ENCODE data around the gene FAM78A. TPM values are rescaled to one million over a fixed set of nuclear protein-coding genes. Genes with fewer than 3 reads are reported as not detected.

Gene FAM78A, protein sequence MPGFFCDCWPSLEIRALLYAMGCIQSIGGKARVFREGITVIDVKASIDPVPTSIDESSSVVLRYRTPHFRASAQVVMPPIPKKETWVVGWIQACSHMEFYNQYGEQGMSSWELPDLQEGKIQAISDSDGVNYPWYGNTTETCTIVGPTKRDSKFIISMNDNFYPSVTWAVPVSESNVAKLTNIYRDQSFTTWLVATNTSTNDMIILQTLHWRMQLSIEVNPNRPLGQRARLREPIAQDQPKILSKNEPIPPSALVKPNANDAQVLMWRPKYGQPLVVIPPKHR
- total RNA-seq (2014; rRNA removed; shearing (Covaris generic)), result 0.72 and 1.1 TPM in 2 replicates
- polyA plus RNA-seq (2014; cell fraction: nucleus; rRNA removed), result 0.13 and 0.91 TPM in 2 replicates

DNA sequence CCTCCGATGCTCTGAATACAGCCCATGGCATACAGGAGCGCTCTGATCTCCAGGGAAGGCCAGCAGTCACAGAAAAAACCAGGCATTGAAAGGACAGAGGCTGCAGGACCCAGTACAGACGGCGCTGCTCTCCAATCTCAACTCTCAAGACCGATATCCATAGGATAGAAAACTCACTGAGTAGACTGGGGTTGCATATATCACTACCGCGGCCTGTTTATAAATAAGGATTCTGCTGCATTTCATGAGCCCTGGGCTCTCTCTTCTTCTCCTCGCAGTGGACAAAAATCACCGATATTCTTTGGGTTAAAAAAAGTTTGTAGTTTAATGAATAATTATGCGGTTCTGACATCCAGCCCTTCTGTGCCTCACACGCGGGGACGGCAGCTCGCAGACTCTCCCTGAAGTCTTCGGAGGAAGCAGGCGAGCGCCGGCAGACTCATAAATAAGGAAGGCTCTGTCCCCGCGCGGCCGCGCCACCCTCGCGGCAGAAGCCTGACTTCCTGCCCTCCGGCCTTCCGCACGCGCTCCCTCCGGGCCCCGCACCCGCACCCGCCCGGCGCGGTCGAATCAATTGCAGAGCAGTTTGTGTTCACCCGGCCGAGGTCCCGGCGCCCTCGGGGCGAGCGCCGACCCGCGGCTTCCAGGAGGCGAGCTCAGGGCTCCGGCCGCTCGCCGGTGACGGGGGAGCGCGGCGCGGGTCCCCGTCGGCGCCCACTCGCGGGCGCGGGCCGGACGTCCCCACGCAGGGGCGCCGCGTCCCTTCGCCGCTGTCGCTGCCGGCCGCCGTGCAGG lies at the start of gene FAM78A:
TSS of gene FAM78A (minus strand) at position 417 of the 795 bp plus-strand sequence. CDS start at position 86, 331 bp downstream.
- no peak for DNase-seq (ENCODE audit: extremely low read depth, low read depth)

DNA sequence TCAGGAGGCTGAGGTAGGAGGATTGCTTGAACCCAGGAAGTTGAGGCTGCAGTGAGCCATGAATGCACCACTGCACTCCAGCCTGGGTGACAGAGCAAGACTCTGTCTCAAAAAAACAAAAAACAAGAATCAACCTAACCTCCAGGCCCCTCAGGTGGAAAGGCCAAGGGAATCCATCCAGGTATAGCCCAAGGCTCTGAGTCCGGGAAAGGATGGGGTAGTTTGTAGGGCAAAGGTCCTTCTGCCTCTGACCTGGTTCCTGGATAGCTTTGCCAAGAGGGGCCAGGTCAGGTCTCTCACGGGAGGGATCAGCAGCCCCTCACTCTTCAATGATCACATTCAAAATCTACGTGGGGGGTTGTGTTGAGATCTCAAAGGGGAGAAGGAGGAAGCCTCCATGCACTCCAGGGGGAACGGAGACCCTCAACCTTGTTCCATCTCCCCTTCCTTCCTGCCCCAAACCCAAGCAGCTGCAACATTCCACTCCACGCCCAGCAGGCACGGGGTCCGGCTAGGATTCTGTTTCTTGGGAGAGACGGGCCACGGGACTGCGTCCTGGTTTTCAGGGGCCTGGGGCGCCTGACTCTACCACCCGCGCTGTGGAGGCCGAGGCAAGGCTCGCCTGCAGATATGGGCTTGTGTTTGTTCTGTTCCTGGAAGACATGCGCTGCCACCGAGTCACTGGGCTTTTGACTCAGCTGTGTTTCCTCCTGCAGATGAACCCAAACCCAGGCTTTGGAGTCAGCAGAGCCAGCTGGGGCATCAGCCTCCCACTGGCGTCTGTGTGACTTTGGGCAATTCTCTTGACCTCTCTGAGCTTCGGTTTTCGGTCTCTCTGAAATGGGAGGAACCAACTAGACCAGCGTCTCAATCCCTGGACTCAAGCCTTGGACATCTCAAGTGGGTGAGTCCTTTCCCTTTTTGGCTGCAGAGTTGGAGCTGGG lies 48.7 kb upstream of the FAM78A start:
- DNase-seq (ENCODE audit: extremely low read depth, low read depth), result no peak

DNA sequence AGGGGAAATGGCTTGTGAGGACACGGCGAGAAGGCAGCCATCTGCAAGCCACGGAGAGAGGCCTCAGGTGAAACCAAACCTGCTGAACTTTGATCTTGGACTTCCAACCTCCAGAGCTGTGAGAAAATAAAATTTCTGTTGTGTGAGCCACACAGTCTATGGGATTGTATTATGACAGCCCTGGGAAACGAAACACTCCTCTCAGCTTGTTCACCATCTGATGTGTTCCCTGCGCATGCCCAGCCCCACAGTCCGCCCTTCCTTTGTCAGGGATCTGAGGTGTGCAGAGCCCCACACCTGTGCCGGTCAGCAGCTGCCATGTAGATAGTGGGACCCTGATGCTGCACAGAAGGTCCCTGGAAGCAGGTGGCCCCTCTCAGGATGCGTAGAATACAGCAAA lies 47.3 kb upstream of the FAM78A start:
- DNase-seq (ENCODE audit: extremely low read depth, low read depth), result no peak

DNA sequence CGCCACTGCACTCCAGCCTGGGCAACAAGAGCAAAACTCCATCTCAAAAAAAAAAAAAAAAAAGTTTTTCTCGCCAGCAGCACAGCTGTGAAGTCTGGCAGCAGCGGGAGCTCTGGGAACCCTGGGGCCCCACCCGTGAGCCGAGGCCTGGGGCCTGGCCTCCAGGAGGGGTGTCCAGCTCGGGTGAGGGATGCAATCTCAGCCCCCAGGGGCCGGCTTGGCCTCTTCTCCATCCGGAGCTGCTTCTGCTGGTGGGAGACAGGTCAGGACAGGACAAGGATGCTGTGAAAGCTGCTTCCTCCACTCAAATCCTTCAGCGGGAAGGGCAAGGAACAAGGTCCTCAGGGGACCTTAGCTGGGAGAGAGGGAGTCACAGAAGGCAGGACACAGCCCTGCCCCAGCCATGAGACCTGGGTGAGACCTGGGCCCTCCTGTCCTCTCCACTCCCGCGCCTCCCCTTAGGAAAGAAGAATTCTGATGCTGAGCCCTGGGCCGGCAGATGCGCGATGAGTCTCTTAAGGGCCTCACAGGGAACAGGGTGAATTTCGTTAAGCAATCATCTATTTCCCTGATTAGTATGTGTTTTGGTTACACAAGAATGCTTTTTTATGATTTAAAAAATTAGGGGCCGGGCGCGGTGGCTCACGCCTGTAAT lies 43.8 kb upstream of the FAM78A start:
- DNase-seq (ENCODE audit: extremely low read depth, low read depth), result no peak

DNA sequence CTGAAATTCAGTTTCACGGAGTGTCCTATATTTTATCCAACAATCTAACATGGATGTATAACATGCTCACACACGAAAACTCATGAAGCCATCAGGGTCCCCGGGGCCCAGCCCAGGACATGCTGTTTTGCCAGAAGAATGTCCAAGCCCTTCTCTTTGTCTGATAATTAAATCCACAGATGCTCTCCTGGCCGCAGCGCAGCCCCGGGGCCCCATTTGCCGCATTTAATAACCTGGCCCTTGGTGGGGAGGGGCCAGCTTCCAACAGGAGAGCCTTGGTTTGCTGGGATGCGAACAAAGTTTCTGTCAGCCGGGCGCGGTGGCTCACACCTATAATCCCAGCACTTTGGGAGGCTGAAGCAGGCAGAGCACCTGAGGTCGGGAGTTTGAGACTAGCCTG lies 43.2 kb upstream of the FAM78A start:
- DNase-seq (ENCODE audit: extremely low read depth, low read depth), result no peak

DNA sequence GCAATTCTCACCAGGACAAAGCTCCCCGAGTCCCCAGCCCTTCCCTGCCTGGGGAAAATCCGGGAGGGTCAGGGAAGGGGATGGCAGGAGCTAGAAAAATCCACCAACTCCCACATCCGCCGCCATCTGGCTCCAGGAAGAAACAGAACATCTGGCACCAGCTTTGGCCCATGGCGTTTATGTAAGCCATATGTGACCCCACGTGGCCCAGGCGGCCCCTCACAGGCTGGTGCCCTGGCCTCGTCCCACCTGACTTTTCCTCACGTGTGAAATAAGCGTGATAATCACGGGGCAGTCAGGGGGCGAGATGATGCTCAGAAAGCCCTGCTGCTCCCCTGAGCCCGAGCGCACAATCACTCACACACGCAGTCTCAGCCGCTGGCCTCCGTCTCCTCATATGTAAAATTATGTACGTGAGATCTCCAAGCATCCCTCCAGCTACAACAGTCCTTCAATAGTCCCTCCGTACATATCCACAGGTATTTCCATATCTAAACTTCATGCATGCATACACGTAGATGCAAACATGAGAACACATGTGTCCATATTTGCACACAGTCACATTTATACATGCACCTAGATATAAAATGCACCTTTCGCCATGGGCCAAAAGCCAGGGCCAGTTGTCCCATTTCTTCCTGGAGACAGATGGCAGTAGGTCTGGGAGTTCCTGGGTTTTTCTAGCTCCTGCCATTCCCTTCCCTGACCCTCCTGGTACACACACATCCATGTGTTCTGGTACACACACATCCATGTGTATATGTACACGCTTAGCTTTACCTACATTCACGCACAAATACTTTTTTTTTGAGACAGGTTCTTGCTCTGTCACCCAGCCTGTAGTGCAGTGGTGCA lies 42.1 kb upstream of the FAM78A start:
- DNase-seq (ENCODE audit: extremely low read depth, low read depth), result no peak

DNA sequence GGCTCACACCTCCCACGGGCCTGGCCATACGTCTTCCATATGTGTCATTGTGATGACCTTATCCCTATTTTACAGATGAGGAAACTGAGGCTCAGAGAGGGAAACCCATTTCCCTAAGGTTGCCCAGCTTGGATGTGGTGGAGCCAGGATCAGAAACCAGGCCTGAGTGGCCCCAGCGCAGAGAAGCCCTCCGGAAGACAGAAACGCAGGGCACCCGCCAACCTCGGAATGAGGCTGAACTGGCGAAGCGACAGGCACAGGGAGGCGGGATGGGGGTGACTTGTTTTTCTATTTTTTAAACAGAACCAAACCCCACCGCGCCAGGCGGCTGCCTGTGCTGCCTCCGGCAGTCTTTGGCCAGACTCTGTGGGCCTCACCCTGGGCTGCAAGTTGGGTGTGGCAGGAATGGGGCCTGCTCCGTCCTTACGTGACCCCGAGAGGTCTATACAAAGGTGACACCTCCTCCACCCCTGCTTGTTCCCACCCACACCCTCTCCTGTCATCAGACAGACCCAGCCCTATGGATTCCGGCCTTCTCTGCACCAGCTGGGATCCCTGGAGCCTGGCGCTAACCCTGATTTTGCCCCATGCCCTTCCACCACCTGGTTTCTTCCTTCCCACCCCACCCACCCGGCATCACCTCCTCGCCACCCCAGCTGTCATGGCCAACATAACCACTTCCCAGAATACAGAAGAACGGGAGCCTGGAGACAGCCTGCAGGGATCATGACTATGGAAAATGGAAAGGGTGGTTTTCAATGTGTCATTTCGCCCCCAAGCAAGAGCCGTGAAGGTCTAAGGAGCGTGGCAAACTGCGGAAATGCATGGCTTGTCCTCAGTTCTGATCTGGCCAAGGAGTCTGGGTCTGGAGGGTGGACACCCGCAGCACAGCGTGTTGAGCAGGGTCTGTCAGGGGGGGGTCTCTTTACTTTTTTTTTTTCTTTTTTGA lies 36.8 kb upstream of the FAM78A start:
- no peak for DNase-seq (ENCODE audit: extremely low read depth, low read depth)

DNA sequence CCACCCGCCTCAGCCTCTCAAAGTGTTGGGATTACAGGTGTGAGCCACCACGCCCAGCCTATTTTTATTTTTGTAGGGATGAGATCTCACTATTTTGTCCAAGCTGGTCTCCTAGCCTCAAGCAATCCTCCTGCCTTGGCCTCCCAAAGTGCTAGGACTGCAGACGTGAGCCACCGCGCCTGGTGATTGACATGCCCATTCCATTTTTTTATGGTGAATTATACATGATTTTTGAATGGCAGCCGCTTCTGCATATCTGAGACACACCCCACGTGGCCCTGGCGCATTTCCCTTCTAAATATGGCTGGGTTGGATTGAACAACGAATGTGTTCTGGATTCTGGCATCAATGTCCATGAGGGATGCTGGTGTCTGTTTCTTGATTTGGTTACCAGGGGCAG lies 35.9 kb upstream of the FAM78A start:
- DNase-seq (ENCODE audit: extremely low read depth, low read depth), result no peak

DNA sequence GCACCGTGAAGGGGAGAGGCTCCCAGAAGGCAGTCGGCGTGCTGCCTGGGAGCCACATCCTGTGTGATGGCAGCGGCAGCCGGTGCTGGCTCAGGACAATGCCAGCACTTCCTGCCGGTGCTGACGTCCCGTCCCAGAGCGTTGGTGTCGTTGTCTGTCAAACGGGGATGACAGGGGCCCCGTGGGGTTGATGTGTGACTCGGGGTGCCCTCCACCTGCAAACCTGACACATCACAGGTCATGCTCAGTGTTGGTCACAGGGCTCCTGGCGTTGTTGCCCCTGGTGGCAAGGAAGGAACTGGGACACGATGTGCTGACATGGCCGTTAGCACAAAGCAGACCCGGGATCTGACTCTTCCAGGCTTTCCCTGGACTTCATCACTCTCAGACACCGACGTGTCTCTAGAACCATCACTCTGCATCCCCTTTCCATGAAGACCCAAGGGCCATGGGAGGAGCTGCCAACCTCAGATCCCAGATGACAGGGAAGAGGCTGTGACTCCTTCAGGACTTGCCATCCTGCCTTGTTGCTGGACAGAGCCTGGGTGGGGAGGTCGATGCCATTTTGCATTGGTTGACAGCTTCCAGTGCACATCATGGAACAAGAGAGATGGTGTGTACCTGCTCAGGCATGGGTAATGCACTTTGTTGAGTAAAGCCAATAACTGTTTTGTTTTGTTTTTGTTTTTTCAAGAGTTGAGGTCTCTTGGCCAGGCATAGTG lies 34.7 kb upstream of the FAM78A start:
- DNase-seq (ENCODE audit: extremely low read depth, low read depth), result no peak

DNA sequence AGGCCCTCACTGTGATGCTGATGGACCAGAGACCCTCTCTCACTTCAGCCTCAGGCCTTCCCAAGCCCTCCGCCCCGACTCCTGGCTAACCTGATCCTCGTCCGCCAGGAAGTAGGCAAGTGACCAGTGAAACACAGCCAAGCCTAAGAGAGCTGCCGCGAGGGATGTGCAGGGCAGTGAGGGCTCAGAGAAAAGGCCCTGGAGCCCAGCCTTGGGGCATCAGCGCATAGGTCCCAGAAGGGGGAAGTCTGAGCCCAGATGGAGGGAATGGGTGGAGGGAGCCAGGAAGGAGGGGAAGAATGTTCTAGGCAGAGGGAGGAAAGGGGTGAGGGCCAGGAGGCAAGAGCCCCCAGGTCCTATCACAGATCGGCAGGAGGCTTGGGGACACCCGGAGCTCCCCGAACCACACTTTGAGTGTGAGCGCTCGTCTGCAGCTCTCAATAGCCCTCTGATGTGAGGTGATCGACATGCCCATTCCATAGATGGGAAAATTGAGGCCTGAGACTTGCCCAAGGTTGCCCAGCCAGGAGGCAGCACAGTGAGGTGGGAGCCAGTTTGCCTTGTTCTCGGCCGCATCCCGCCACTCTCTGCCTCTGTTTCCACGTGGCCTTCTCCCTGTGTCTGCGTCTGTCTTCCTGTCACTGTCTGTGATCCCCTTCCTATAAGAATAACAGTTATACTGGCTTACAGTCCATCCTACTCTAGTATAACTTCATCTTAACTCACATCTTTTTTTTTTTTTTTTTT lies 33.4 kb upstream of the FAM78A start:
- DNase-seq (ENCODE audit: extremely low read depth, low read depth), result no peak

DNA sequence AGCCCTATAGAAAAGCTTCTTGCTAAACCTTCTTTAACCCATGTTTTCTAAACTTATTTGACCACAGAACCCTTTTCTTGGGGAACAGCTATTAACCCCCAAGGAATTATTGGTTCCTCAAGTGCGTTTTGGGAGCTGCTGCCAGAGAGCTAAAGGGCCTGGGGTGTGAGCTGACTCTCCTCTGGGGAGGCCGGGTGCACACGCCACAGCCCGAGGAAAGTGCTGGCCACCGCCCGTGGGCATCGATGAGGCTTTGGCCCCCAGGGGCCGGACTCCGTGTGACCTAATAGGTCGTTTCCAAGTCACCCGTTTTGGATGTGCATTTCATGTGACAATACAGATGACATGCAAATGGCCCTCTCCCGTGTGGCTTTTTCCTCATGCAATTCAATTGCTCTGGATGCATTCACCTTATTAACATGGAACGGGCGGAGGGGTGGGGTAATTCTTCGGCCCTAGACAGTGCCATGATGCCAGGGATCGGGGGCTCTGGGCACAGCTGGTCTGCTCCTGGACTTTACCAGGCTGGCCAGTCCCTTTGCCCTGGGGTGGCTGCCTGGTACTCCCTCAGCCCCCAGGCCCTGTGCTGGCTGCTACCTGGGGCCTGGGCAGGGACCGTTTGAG lies 32.7 kb upstream of the FAM78A start:
- DNase-seq (ENCODE audit: extremely low read depth, low read depth), result no peak

DNA sequence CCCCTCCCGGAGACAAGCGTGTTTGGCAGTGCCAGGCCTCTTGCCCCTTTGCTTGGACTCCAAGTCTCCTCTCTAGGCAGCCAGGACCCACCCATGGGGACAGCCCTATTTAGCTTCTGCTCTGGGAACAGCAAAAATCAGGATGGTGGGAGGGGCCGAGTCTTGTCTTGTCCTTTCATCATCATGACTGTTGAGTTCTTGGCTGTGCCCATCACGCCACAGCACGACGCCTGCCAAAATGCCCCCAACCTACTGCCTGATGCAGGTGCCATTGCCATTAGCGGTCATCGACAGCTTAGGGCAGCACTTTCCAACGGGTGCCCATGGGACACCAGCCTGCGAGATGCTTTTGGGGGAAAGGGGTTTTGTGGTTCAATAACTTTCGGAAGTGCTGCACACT lies 32.1 kb upstream of the FAM78A start:
- DNase-seq (ENCODE audit: extremely low read depth, low read depth), result no peak

DNA sequence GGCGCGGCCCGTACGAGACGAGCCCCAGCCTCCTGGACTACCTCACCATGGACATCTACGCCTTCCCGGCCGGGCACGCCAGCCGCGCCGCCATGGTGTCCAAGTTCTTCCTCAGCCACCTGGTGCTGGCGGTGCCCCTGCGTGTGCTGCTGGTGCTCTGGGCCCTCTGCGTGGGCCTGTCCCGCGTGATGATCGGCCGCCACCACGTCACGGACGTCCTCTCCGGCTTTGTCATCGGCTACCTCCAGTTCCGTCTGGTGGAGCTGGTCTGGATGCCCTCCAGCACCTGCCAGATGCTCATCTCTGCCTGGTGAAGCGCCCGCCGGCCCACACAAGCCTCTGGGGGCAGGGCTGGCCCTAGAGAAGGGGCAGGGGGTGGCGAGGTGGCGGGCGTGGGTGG lies 31.7 kb upstream of the FAM78A start:
- DNase-seq (ENCODE audit: extremely low read depth, low read depth), result no peak

DNA sequence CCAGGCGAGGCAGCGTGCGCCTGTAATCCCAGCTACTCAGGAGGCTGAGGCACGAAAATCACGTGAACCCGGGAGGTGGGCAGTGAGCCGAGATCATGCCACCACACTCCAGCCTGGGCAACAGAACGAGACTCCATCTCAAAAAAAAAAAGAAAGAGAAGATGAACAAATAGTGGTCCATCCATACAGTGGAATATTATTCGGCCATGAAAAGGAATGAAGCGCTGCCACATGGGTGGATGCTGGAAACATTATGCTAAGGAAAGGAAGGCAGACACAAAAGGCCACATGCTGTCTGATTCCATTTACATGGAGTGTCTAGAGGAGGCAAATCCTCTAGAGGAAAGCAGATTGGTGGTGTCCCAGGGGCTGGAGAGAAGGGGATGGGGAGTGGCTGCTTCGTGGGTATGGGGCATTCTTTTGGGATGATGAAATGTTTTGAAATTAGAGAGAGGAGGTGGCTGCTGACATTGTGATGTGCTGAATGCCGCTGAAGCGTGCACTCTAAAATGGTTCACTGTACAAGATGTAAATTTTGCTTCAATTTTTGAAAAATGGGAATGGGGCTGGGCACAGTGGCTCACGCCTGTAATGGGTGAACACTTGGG lies 30.2 kb upstream of the FAM78A start:
- DNase-seq (ENCODE audit: extremely low read depth, low read depth), result no peak

DNA sequence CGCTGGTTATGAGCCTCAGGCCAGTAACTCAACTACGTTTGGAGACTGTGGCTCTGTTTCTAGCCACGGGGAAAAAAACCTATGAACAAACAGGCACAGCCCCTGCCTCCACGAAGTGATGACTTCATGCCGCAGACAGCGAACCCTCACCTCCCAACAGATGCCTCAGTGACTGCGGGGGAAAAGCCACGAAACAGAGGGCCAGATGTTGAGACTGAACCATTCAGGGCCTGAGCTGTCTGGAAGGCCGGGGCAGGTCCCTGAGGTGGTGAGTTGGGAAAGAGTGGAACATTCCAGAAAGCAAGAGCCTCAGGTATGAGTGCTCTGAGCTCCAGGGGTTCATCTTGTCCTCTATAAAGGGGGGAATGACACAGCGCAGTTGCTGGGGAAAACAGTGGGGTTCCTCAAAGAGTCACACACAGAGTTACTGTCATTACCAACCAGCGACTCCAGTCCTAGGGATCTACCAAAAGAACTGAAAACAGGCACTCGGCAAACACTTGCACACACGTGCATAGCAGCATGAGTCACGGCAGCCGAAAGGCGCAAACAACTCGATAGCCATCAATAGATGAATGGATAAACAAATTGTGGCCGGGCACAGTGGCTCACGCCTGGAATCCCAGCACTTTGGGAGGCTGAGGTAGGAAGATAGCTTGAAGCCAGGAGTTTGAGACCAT lies 28.5 kb upstream of the FAM78A start:
- DNase-seq (ENCODE audit: extremely low read depth, low read depth), result no peak

All from NCI-H460 (cell line).